NCI-H187 treated with DMSO at 0.1 percent for 48 hours (cell line): ENCODE measurements around the gene POC1A.

Experiments used
- DNase-seq: peaks from one replicate; lab custom pipeline; 2025; lab: John Stamatoyannopoulos, UW

The POC1A gene

DNA sequence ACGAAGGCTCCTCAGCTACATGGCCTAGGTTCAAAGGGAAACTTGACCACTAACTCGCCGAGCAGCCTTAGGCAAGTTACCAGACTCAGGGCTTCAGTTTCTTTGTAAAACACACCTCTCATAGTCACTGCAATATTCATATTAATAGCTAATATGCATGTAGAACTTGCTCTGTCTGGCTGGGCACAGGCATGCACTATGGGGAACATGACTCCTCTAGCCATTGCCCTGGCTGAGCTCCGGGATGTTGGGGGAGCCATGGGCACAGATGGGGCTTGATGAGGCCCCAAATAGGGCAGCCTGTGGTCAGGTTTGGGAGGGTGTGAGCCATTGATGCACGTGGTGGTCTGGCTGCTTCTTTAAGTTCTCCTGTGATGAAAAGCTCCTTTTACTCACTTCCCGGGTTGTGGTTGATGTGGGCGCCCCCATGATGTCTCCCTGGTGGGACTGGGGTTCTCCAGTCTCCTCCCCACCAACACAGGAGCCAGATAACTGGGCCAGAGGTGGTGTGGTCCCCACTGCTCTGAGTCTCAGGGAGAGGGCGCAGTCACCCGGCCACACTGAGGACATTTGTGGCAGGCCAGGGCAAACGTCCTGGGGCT, 68.4 kb downstream of the POC1A start:
- DNase-seq: no peak

DNA sequence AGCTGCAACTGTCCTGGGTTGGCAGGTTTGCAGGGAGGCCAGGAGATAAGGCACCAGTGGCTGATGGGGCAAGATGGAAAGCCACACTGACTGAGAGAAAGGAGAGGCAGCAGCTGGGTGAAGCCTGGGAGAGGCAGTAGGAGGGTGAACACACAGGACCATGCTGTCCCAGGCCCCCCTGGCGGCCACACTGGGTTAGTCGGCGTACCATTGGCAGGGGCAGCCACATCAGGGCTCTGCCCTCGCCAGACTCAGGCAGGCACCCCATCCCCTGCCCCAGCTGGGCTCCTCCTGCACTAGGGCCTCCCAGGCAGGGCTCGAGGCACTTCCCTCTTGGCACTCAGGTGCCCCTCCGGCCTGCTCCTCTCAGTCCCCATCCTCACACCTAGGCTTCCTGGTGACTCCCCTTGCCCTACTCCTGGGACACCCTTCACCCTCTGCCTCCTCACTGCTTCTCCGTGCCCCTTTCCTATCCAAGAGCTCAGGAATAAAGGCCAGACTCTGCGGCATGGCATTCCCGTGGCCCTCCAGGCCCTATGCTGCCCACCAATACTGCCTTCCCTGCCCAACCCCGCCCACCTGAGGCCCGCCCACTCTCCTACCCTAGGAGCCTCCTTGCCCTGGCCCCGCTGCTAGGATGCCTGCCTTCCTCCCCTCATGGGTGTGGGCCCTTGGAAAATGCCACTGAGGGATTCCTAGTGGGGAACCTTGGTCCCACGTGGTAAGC, 69.1 kb downstream of the POC1A start:
- DNase-seq: no peak

DNA sequence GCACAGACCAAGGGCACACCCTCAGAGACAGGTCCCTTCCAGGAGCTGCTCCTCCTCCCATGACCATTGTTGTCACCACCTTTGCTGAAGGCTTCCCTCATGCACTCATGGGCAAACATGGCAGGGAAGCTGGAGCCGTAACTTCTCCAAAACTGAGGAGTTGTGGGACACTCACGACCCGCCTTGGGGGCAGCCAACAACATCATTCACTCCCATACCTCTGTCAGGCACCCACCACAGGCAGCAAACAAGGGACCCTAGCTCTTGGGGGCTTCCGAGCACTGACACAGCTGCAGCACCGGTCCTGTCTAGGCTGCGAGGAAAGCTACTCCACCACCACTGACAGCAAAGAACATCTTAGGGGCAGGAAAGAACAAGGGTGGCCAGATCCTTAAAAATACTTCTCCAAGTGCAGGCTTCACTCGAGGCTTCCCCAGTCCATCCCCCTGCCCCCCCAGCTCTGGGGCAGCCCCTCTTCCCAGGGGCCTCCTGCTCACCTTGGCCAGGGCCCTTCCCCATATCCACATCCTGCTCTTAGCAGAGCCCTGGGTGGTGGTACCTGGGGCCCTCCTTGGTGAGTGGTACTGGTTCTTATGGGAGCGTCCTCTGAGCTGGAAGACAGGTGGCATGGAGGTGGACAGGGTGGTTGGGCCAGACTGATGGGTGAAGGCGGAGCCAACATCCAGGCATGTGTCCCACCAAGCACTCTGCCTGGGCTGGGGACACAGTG, 69.8 kb downstream of the POC1A start:
- no peak for DNase-seq

DNA sequence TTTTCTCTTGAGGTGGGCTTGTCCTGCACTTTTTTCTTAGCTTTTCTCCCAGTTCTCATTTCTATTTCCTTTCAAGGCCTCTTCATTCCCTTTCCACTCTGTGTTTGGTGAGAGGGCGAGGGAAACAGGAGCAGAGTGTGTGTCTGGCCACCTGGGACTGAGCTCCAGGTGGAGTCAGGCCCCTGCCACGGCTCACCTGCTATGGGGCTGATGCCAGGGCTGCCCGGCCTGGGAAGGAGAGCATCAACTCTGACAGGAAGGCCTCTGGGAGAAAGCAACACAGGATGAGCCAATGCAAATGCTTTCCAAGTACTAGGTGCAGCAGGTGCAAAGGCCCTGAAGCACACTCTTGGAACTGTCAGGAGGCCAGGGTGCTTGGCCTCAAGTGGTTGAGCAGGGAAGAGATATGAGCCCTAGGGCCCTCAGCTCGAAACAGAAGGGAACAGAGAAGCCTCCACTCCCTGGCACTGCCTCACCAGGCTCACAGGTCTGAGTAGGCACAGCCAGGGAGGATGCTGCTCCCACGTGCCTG, 70.6 kb downstream of the POC1A start:
- no peak for DNase-seq

DNA sequence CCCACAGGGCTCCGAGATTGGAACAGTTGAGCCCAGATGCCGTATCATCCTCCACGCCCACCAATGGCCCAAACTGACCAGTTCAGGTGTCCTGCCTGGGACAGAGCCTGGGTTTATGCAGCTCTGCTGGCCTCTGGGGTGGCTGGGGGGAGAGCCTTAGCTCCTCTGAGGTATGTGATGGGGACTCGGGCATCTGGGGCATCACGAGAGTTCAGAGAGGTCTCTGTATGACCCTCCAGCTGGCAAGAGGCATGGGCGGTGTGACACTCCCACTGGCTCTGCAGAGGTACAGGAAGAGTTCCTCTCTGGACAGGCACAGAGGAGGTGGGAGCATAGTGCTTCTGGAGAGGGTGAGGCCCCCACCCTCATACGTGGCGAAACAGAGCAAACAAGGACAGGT, 71.3 kb downstream of the POC1A start:
- no peak for DNase-seq

DNA sequence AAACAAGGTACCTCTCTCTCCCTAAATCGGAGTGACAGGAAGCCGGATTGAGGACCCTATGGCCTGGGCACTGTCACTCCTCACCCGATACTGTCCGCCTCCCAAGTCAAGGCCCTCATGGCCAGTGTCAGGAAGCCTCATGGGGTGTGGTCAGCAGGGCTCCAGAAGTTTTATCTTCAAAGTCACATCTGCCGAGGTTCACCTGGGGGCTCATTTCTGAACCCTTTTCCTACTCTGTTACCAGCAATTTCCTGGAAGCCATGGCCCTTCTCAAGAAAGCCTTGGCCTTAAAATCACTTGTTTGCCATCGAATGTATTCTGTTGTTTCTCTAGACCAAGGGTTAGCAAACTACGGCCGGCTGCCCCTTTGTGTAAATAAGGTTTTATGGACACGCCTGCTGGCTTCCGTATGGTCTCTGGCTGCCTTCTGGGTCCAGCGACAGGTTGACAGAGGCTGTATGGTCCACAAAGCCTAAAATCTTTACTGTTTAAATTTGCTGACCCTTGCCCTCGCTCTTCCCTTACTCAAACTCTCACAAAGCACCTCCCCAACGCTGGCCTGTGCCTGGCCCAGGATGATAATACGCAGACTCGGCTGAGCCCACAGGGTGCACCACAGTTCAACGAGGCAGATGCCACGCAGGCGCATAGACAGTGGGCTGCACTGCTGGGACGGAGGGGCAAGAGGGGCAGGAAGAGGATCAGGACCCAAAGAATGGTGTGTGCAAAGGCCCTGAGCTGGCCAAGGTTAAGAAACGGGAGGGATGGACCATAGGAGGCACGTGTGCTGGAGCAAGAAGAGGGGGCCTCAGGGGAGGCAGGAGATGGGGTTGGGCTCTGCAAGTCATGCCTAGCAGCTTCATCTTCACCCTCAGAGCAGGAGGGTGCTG, 73.1 kb downstream of the POC1A start:
- DNase-seq: no peak

DNA sequence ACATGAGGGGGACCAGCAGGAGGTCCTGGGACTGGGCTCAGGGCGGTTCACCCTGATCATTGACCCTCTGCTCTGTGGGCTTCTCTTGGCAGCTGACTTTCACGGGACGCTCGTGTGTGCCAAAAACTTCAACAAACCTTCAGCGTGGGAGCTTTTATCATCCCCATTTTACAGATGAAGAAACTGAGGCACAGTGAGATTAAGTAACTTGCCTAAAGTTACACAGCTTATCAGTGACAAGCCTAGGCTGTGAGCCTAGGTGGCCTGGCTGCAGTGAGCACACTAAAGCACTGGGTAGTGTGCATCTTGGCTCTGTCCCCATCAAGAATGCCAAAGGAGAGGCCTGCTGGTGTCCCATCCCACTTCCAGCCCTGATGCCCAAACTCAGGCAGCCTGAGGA, 74.3 kb downstream of the POC1A start:
- DNase-seq: no peak

DNA sequence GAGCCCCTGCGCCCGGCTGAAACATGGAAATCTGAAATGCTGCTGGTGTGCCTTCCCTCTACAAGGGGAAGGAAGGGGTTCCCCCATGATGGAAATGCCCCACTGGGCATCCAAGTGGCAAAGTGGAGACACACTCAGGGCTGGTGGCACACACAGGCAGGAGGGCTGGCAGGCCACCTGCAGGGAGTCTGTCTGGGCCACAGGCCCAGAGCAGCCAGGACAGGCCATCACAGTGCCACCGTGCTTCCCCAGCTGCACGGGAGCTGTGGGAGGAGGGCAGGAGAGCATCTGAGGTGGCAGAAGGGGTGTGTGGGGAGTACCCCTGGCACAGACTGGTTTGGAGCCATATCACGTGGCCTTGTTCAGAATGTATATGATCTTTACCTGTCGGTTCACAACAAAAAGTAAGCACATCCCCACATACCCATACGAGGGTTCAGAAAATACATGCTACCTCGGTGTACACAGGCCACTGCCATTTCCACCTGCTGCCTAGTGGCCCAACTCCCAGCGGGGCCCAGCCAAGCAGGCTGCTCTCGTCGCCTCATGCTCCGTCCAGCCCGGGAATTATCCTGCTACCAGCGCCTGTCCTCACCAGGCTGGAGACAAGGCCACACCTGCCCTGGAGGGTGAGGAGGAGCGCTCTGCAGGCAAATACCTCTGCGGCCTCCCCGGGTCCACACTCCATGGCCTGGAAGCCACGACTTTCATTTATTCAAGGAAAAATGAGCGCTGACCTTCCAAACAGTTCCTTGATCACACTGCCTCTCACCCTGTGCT, 75.3 kb downstream of the POC1A start:
- no peak for DNase-seq

DNA sequence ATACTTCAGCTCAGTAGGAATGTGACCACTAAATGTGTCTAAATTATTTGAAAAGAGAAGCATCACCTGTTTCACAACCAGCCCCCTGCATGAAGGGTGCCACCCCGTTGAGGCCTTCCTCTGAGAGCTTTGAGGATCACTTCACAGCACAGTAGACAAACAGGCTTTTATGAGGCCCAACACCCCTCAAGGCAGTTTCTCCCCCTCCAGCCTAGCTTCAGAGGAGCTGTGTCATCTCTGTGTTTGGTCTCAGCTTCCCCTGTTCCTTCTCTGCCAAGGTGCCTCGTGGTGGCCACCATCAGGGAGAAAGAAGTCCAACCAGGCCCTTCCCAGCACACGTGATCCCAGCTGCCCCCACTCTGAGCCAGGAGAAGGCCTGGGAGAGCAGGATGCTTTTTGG, 76.3 kb downstream of the POC1A start:
- DNase-seq: no peak

DNA sequence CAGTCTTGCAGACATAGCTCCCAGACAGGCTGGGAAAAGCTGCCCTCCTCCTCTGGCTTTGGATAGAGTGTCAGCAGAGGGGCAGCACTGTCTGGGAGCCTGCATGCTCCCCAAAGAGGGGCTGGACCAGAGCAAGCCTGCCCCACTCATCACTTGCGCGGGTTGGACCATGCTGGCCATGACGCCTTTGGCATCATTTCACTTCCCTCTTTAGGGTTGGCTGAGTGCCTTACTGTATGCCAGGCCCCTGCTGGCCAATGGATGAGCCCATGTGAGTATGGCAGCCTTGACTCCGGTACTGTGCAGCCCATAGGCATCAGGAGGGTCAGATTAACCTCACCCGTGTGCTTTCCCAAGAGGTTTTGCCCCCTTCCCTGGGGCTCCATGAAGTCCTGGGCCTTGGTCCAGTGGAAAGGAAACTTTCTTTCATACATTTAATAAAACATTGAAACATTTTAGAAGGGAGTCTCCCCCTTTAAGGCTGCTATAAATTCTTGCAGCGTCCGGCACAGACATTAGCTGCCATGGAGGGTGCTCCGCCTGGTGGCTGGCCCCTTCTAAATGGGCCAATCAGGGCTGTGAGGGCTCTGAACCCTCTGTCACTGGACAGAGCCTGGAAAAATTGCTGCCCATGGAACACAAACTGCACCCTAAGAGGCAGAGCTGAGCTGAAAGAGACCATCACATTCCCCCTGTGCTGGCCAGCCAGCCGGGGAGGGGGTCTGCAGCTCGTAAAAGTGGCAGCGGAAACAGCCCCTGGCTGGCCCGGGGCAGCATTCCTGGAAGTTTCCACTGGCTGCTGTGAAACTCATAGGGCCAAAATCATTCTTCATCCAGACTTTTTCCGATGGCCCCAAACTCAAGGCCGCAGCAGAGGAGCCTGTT, 77.1 kb downstream of the POC1A start:
- DNase-seq: no peak

DNA sequence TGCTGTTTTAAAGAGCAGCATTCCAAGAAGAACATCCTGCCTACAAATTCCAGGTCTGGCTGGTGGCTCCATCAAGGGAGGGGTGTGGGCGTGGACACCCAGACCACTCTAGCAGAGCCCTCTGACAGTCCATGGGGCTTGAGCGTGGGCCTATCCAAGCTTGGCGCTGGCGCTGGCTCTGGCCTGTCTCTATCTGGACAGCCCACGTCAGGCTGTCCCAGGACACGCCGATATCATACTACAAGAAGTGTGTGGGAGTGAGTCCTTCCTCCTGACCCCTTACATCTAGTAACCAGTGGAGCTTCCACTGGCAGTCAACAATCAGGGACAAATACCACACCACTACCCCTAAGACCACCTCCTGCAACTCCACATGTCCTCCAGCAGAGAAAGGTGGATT, 80.7 kb downstream of the POC1A start:
- DNase-seq: no peak

DNA sequence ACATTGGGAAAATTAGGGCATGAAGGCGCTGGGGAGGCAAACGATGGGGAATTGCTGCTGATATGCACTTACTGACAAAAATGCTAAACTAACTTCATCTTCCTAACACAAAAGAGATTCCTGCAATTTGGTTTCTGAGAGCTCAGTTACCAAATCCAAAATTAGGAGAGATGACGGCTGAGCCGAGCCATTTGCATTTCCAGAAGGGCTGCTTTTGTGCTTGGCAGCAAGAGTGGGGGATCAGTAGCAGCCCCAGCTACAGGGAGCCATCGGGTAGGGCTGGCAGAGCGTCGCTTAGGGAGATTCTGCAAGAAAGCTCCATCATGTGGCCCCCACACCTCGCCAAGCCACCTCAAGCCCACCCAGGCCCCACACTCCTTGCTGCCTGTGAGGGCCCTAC, 81.8 kb downstream of the POC1A start:
- no peak for DNase-seq

DNA sequence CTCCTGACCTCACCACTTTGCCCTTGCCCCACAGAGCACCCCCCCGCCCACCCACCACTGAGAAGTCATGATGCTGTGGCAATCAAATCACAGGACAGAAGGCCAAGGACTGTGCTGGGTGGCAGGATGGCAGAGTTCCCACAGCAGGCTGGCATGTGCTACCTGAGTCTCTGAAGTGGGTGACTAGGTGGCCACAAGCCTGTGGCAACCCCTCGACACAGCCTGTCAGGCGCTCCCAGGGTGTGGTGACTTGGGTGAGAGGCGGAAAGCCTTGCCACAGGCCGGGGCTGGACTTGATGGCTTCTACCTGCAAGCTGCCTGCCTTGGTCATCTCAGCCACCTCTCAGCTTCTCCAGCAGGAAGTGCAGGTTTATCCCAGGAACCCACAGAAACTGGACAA, 82.2 kb downstream of the POC1A start:
- no peak for DNase-seq

DNA sequence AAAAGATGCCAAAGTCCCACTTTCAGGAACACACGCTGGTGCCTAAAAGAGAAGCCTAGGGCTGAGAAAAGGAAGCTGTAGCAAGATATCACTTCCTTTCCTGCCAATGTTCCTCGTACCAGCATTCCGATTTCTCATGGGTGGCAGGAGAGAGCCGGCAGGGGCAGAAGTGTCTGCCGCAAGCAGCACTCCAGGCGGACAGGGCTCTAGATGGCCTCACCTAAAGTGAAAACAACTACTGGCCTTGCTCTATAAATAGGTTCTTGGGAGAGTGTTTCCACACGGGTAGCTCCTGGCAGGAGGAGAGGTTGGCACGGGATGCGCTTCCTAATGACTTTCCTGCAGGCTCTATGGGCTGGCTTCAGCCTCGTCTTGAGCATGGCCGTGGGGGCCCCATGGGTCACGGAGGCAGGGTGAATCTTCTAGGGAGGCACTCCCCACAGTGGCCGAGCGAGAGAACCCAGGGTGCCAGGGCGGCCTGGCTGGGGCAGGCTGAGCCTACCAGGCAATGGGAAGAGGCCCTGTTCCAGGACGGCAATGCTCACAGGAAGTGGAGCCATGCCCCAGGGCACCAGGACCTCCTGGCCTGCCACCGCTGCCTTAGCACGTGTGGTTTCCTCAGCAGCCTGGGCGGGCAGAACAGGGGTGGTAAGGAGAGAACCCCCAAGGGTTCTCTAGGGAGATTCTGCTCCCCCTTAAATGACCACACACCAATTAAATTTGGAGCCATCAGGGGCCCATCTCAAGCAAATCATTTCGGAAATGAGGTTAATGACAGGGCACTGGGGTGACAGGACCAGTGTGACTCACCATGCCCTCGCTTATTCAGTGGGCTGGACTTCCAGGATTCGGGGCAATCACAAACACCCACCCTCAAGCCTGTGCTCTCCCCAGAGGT, 83.2 kb downstream of the POC1A start:
- DNase-seq: no peak

DNA sequence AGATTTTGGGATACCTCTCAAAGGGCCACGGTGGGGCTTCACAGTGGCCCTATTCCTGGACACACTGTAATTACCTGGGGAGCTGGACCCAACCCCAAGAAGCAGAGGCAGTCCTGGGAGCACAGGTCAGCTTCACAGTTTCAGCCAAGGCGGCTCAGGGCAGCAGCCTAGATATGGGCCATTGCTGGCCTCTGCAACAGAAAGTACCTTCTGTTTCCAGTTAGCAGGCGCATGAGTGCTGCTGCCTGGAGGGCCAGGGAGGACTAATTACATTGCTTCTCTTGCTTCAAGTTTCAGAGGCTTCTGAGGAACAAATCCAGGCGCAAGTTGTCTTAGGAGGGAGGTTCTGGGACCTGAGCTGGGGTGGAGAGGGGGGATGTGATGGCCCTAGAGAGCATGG, 84.4 kb downstream of the POC1A start:
- DNase-seq: no peak

DNA sequence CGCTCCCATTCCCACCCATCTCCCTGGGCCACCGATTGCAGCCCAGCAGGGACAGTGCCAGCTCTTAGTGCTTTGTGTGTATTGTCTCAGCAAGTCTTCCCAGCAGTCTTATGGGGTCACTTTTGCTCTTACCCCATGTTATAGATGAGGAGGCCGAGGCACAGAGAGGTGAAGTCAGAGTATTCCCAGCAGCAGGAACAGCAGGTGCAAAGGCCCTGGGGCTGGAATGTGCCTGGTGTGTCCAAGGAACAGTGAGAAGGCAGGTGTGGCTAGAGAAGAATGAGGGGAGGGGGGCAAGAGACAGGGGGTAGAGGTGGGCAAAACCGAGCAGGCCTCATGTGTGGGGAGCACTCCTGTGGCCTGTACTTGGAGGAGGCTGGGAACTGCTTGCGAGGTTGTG, 85.1 kb downstream of the POC1A start:
- DNase-seq: no peak

DNA sequence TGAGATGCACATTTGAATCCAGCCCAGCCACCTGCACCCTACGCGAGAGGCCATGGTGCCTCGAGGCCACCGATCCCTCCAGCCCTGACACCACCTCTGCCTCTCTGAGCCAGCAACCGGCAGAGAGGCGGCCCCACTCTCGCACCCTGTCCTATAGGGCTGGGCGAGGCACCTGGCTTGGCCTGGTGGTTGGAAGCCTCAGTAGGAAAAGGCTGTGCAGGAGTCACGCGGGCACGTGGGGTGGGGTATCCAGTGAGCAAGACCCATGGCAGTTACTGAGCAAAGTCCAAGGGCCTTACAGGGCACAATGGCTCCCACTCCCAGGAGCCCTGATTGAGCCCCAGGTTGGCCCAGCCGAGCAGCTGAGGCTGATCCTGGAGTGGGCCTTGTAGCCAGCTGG, 85.5 kb downstream of the POC1A start:
- DNase-seq: no peak

DNA sequence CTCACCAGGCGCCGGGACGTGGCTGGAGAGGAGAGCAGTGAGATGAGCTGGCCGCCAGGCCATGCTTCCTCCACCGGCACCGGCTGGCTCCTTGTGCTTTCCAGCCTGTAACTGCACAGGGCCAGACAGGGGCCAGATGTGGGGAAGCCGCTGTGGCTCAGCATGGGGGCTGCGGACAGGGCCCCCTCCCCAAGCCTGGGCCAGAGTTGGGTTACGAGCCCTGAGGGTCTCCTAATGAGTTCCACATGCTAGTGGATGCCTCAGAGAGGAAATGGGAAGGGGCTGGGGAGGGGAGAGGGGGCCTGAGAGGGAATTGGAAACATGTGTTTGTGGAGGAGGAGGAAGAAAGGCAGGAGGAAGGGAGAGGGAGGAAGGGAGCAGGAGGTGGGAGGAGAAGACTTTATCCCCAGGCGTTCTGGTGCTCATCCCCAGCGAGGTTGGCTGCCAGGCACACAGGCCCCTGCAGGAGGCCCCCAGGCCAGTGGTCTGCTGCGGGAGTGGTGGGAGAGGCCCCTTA, 86.1 kb downstream of the POC1A start:
- no peak for DNase-seq

DNA sequence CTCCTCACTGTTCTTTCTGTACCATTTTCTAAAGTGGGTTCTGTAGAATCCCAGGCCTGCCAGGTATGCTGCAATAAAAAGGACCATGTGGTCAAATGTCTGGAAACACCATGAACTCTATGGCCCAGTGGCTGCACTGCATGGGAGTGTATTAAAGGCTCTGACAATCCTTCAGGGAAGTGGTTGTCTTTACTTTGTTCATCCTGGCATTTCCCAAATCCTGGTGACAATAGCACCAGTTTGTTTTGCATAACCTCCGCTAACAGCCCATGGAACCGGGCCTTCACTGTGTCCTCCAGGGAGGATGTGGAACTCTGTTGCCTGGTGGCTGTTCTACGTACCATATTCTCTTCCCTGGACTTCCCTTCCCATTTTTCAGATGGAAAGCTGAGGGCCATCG, 86.7 kb downstream of the POC1A start:
- DNase-seq: no peak
